AG20443 (cell line): ENCODE data around the gene GRAMD1B.
"Not testable (repeated sequence)": the region's sequence is repeated elsewhere in the genome, so short reads cannot be mapped to it uniquely, and the experiment has no call there.

ENCODE experiments used
- DNase-seq: peaks from one replicate; pipeline ENCODE4 v3.0.0; 2012; ENCODE audit warnings: low spot score, mixed read lengths

Gene GRAMD1B

GRCh38 chr11:123509737-123510578 lies 79.9 kb downstream of the GRAMD1B start:
- peak; percentile 82 for DNase-seq

- DNase-seq: no peak
These were observed 80.5 kb downstream of the GRAMD1B start for GRCh38 chr11:123510579-123510905.

GRCh38 chr11:123511037-123511870 lies 81.2 kb downstream of the GRAMD1B start:
- peak; percentile 97 for DNase-seq

DNA sequence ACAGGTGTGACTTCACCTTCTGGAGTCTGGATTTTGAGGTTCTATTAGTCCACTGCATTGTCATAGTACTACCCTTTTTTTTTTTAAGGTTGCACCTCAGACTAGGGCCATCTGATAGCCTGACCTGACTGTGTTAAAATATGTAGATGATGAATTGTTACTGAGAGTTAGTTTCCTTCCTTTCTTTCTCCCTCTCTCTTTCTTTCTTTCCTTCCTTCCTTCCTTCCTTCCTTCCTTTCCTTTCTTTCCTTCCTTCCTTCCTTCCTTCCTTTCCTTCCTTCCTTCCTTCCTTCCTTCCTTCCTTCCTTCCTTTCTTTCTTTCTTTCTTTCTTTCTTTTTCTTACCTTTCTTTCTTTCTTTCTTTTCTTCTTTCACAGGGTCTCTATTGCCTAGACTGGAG lies 83.2 kb downstream of the GRAMD1B start:
- not testable (repeated sequence) for DNase-seq

GRCh38 chr11:123516238-123516637 lies 86.2 kb downstream of the GRAMD1B start:
- DNase-seq: no peak

GRCh38 chr11:123517559-123518364 lies 87.7 kb downstream of the GRAMD1B start:
- no peak for DNase-seq

- DNase-seq: no peak
These were observed 88.5 kb downstream of the GRAMD1B start for GRCh38 chr11:123518496-123519054.

DNA sequence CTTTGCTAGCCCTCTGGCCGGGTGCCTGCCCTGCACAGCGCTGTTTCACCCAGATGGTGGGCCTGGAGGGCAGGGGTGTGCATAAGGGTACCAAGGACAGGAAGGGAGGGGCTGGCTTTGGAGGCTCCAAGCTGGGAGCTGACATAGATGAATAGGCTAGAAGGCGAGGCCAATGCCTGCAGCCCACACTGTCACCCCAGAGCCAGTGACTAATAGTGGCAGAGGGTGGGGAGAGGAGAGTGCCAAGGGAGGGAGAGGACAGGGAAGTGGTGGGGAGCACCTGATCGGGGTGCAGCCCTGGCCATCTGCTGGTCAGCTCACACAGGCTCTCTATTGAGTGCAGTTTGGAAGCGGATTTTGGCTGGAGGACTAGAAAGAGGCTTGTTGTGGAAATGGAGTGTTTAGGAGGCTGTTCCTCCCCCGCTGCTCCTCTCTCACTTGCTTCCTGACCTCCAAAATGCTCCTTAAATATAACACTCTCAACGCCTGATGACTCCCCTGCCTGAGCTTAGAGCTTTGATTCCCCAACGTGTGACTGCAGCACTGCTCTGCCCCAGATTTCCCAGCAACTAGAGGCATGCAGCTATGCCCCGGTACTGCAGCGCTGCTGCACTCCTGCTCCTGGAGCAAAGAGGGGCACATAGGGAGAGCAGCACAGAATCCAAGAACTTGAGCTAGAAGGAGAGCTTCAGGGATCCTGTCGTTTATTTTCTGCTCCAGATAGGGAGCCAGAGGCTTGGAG lies 89.2 kb downstream of the GRAMD1B start:
- DNase-seq: peak; percentile 55

DNA sequence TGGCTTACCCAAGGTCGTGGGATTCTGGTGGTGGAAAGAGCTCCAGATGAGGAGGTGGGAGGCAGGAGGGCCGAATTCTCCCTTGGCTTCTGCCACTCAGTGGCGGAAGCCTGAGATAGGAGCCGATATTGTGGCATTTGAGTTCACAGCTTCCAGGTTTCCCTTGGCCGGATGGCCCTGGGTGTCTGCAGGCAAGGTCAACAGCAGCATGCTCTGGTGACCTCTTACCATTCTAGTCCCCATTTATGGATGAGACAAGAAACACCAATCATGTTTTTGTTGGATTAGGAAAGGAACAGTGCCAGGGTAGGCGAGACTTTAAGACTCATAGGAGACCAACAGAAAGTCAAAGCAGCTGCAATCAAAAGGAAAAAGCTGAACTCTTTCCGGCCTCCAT lies 89.7 kb downstream of the GRAMD1B start:
- no peak for DNase-seq

DNA sequence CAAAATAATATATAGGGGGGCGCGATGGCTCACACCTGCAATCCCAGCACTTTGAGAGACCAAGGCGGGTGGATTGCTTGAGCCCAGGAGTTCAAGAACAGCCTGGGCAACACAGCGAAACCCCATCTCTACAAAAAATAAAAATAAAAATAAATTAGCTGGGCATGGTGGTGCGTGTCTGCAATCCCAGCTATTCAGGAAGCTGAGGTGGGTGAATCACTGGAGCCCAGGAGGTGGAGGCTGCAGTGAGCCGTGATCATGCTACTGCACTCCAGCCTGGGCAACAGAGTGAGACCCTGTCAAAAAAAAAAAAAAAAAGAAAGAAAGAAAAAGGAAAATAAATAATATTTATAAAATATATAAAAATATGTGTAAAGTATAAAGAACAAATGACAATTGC lies 90.4 kb downstream of the GRAMD1B start:
- DNase-seq: not testable (repeated sequence)

GRCh38 chr11:123521001-123521400 lies 90.9 kb downstream of the GRAMD1B start:
- no peak for DNase-seq

DNA sequence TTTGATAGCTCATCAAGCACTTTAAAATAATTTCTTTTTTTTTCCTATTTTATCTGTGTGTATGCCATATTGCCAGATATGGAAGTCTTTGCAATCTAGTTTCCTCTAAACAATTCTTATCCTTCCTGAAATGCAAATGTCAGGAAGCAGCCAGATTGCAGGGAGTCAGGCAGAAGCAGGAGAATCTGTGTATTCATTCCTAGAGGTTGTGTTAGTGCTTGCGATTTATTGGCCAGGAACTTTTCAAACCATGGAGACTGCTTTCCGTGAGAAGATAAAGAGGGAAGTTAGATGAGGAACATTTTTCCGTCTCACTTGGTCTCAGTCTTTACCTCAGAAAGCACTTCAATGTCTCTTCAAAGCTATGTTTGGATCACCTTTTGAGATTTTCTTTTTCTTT lies 91.9 kb downstream of the GRAMD1B start:
- no peak for DNase-seq

DNA sequence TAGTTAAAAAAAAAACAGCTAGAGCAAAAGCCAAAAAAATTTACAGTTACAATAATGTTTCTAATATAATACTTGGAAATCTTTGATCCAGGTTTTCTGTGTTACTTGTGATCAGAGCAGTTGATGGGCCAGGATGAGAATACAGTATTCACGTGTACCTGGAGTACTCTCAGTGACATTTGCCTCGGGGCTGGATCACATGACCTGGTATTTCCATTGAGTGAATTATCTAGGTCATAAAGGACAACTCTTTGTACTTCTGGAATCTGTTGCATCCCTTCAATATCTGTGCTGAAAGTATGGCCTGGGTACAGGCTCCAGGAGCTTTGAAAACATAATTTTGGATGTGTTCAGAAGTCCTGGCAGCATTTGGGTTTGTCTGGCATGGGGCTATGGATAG lies 93.5 kb downstream of the GRAMD1B start:
- DNase-seq: no peak

DNA sequence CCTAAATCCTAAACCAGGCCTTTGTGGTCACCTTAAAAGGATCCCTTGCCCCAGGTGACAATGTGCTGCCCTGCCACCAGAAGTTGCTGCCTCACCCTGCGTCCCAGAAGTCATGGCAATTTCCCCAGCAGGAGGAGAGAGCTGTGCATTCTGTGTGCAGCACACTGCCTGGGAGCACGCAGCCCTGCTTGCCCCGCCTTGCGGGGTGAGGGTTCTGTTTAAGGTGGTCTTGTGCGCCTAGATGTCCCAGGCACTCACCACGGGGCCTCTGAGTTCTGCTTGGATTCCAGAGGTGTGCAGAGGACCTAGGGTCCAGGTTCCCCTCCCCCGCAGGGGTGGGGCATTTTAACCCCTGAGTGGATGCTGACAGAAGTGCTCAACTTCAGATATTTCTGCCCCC lies 95.0 kb downstream of the GRAMD1B start:
- peak; percentile 56 for DNase-seq

DNA sequence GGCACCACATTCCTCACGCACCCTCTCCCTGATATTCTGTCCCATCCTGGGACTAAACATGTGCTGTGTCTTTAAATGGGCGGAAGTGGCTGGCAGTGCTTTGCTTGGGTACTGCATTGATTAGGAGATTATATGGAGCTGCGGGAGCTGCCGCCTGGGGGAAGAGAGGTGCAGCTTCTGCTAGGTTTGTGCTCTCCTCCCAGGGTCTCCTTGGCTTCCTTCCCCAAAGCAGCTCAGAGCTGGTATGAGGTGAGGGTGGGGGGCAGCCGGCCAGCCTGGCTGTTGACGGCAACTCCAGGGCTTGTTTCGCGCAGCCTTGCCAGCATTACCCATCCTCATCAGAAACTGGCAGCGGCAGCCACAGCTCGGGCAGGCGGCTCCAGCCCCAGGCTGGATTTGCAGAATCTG lies 95.4 kb downstream of the GRAMD1B start:
- peak; percentile 56 for DNase-seq

DNA sequence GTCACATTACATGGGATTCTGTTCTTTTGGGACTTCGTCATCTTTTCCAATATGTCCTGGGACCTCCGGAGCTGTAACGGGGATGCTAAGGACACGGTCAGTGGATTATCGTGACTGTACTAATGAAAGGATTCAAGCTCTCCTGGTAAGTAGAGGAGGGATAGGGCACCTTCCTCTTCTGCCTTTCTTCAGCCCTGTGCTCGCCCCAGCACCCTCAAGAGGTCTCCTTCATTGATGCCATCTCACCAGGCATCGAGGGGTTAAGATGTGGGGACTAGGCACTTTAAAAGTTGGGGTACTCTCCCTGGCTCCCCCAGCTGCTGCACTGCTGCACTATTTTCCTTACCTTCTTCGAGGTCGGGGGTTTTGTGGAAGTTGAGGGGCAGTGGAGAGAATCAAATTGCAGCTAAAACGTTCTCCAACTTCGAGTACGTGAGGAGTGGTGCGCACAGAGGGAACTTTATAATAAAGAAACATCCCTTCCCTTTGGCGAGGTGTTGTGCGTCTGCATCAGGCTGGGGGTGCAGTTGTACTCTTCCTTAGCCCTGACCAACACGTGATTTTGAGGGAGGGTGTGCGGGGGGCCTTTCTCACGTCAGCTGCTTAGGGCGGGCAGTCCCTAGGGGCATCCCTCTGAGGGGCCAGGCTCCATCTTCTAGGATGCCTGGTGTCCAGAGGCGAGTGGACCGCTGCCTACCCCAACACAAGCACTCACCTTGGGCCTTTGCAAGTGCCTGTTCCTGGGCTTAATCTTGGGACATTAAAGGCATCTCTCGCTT lies 96.1 kb downstream of the GRAMD1B start:
- DNase-seq: peak; percentile 11

DNA sequence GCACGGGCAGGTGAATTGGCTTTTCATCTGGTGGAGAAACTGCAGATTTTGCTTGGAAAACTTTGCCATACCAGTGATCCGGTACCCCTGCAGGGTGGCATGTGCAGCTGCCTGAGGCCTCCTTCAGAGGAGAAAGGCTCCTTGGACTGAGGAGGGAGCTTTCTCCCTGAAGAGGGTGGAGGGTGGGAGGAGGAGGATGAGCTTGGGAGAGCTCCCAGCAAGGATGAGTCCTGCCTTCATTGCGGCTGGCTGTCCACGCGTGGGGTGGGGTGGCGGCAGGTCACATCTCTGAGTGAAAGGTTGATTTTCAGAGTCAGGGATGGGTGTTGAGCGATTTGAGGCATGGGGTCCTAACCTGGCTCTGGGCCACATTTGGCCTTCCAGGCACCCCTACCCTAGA lies 96.8 kb downstream of the GRAMD1B start:
- no peak for DNase-seq

DNA sequence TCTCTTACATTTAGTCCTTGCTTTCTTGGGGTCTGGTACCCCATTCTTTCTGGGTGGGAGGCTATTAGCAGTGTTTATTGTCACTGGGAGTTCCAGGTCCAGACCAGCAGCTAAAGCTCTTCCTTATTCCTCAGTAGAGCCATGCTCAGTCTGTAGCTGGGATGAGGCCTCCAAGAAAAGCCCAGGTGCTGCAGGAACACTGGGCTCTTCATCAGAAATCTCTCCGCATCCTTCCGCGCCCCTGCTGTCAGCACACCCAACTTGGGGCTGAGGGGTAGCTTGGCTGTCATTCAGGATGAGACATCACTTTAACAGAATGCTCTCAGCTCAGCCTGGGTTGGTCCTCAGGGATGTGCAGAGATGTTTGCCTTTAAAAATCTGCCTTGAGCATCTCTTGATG lies 97.5 kb downstream of the GRAMD1B start:
- no peak for DNase-seq

DNA sequence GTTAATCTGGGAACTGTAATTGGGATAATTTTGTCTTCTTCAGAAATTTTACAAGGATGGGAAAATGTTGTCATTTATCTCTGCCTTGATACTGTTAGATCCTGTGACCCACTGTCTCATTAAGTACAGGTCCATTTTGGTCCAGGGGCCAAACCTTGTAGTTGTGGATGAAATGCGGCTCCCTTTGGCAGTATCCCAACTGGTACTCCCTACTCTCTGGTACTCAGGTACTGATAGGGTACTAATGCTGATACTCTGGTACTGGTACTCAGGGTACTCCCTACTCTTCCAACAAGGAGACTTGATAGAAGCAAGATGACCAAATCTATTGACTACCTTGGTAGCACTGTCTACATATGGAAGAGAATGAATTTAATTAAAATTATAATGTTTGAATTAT lies 97.9 kb downstream of the GRAMD1B start:
- DNase-seq: no peak

- no peak for DNase-seq
These were observed 101.3 kb downstream of the GRAMD1B start for GRCh38 chr11:123531325-123531724.

DNA sequence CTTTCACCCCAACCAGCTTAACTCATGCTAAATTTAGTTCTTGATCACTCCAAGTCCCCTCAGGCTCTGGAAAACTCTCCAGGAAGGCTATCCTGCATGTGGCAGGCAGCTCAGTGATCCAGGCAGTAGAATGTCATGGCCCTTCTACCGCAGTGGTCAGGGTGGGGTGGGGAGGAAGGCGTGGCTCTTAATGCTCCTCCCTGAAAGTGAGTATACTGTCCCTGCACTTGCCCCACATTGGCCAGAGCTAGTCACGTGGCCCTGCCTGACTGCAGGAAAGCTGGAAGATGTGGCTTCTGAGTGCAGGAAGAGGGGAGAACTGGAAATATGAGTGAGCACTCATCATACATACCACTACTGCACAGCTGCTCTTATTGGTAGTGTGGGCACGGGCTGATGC lies 102.1 kb downstream of the GRAMD1B start:
- no peak for DNase-seq
